GM19467 (cell line): ENCODE measurements around the gene MAST4.
A peak's percentile ranks its signal among the peaks of the same experiment; 100 is the strongest.

Experiments
- ATAC-seq: cut with Tn5 transposase; IDR thresholded peaks from one replicate; pipeline ENCODE4 v1.9.1; 2021; ENCODE audit warnings: mild to moderate bottlenecking, moderate library complexity; ENCODE audit not compliant: unreplicated experiment

MAST4 gene

GRCh38 chr5:67144183-67144639 lies 548.0 kb downstream of the MAST4 start:
- no peak for ATAC-seq

- ATAC-seq, result no peak
These were observed 550.4 kb downstream of the MAST4 start for GRCh38 chr5:67146574-67146973.

GRCh38 chr5:67146981-67147380 lies 550.8 kb downstream of the MAST4 start:
- ATAC-seq, result no peak

- no peak for ATAC-seq
These were observed 551.6 kb downstream of the MAST4 start for GRCh38 chr5:67147760-67148159.

GRCh38 chr5:67149057-67149950 lies 553.1 kb downstream of the MAST4 start:
- ATAC-seq, result no peak

GRCh38 chr5:67149951-67150523 lies 553.8 kb downstream of the MAST4 start:
- ATAC-seq, result no peak

GRCh38 chr5:67152400-67152799 lies 556.2 kb downstream of the MAST4 start:
- no peak for ATAC-seq

GRCh38 chr5:67153292-67153691 lies 557.1 kb downstream of the MAST4 start:
- ATAC-seq, result no peak

GRCh38 chr5:67154556-67155206 lies 558.5 kb downstream of the MAST4 start:
- no peak for ATAC-seq

- ATAC-seq, result peak; percentile 67
These were observed 560.9 kb downstream of the MAST4 start for GRCh38 chr5:67156976-67157583.

- ATAC-seq, result no peak
These were observed 564.1 kb downstream of the MAST4 start for GRCh38 chr5:67160272-67160671.

GRCh38 chr5:67160985-67161384 lies 564.8 kb downstream of the MAST4 start:
- no peak for ATAC-seq

GRCh38 chr5:67161767-67162166 lies 565.6 kb downstream of the MAST4 start:
- no peak for ATAC-seq

- ATAC-seq, result no peak
These were observed 567.1 kb downstream of the MAST4 start for GRCh38 chr5:67163231-67163756.

- ATAC-seq, result no peak
These were observed 567.8 kb downstream of the MAST4 start for GRCh38 chr5:67163863-67164595.

GRCh38 chr5:67164856-67165525 lies 568.8 kb downstream of the MAST4 start:
- ATAC-seq, result no peak

- ATAC-seq, result peak; percentile 82
These were observed 569.6 kb downstream of the MAST4 start for GRCh38 chr5:67165526-67166459.

- peak; percentile 30 for ATAC-seq
These were observed 570.5 kb downstream of the MAST4 start for GRCh38 chr5:67166460-67167285.
